ENCODE measurements around the gene CLTCL1. TPM values are rescaled to one million over a fixed set of nuclear protein-coding genes. Genes with fewer than 3 reads are reported as not detected.
"Not testable (repeated sequence)": the region's sequence is repeated elsewhere in the genome, so short reads cannot be mapped to it uniquely, and the experiment has no call there.

Gene CLTCL1
- polyA plus RNA-seq, 3 donors, result 3.9 to 5.4 (median 4.5) TPM

- DNase-seq (ENCODE audit: low read depth in 3 of 3, low spot score in 2 of 3), result no peak
Measured at GRCh38 chr22:19222242-19223005, 69.1 kb downstream of the CLTCL1 start.

GRCh38 chr22:19220867-19221266, 70.7 kb downstream of the CLTCL1 start:
- no peak for DNase-seq (ENCODE audit: low read depth in 3 of 3, low spot score in 2 of 3)

DNA sequence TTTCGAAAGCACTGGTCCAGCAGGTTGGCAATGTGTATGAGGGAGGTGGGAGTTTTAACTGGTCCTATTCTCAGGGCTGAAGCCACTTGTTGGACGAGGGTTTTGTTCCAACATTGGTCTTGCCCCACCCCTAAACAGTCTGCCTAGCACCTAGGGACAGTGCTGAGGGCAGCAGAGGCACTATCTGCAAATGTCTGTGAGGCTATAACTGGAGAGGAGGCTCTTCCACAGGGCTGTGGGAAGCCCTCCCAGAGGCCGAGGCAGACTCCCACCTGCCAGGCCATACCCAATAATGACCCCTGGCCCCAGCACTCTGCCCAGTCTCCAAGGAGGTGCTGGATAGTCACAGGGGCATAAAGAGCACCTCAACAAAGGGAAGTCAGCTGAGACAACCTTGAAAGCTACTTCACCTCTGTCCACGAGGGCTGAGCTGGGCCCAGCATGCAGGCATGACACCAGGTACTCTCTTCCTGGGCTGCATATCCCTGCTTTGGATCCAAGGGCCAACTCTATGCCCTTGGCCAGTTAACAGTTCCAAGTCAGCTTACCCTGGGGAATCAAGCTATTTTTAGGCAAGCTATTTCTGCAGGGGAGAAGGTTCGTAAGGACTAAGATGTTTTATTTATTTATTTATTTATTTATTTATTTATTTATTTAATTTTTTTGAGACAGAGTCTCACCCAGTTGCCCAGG, 72.8 kb downstream of the CLTCL1 start:
- no peak for DNase-seq (ENCODE audit: low read depth in 3 of 3, low spot score in 2 of 3)

DNA sequence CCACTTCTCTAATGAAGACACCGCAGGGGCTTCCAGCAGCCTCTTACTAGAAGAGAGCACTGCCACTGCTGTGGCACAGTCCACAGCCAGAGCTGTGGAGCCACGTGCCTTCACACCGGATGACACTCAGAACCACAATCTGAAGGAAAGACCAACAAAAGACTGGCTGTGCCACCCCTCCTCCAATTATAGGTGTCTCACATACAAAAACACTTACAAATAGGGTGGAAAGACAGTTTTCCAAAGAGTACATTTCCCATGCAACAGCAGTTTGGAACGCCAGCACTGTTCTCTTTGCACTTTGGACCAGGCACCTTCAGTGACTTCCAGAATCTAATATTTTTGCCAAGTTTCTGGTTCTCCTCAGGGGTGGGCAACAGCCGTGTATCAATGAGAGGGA, 74.9 kb downstream of the CLTCL1 start:
- DNase-seq (ENCODE audit: low read depth in 3 of 3, low spot score in 2 of 3), result no peak

- DNase-seq (ENCODE audit: low read depth in 3 of 3, low spot score in 2 of 3), result no peak
Measured at GRCh38 chr22:19215360-19215759, 76.2 kb downstream of the CLTCL1 start.

GRCh38 chr22:19214078-19214473, 77.4 kb downstream of the CLTCL1 start:
- peak in 2 of 3 donors; percentile 3 to 13 for DNase-seq (ENCODE audit: low read depth in 3 of 3, low spot score in 2 of 3)

GRCh38 chr22:19213442-19214077, 78.0 kb downstream of the CLTCL1 start:
- no peak for DNase-seq (ENCODE audit: low read depth in 3 of 3, low spot score in 2 of 3)

DNA sequence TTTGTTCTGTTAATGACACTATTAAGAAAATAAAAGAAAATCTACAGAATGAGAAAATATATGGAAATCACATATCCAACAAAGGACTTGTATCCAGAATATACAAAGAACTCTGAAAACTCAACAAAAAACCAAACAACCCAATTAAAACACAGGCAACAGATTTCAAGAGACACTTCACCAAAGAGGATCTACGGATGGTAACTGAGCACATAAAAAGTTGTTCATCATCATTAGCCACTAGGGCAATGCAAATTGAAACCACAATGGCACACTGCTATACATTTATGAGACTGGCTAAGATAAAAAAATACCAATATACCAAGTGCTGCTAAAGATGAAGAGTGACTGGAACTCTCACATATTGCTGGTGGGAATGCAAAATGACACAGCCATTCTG, 78.5 kb downstream of the CLTCL1 start:
- DNase-seq (ENCODE audit: low read depth in 3 of 3, low spot score in 2 of 3), result no peak

GRCh38 chr22:19212302-19212870, 79.1 kb downstream of the CLTCL1 start:
- DNase-seq (ENCODE audit: low read depth in 3 of 3, low spot score in 2 of 3), result no peak

DNA sequence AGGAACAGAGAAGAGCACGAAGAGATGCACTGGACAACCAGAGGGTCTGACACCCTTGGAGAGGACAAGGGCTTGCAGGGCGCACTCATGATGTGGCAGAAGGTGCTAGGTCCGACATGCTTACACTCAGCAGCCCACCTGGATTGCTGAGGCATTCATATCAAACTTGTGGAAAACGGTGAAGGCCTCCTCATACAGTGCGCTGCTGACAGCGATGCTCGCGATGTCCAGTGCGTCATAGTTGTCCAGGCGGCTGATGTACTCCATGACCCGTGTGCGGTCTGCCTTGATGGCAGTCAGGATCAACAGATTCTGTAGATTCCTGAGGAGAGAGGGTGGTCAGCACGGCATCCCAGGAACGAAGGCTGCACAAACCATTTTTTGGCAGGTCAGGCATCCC, 81.3 kb downstream of the CLTCL1 start:
- no peak for DNase-seq (ENCODE audit: low read depth in 3 of 3, low spot score in 2 of 3)

- no peak for DNase-seq (ENCODE audit: low read depth in 3 of 3, low spot score in 2 of 3)
Measured at GRCh38 chr22:19208287-19208847, 83.2 kb downstream of the CLTCL1 start.

- DNase-seq (ENCODE audit: low read depth in 3 of 3, low spot score in 2 of 3), result no peak
Measured at GRCh38 chr22:19207884-19208283, 83.6 kb downstream of the CLTCL1 start.

DNA sequence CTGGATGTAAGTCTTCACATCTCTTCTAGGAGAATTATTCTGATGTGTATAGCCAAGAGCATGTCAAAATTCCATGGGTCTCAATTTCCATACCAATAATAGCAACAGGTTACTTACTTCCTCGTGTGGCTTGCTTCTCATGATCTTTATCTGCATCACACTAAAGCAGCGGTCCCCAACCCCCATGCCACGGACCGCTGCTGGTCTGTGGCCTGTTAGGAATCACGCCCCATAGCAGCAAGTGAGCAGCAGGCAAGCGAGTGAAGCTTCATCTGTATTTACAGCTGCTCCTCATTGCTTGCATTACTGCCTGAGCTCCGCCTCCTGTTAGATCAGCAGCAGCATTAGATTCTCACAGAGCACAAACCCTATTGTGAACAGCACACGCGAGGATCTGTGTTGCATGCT, 84.1 kb downstream of the CLTCL1 start:
- no peak for DNase-seq (ENCODE audit: low read depth in 3 of 3, low spot score in 2 of 3)

- no peak for DNase-seq (ENCODE audit: low read depth in 3 of 3, low spot score in 2 of 3)
Measured at GRCh38 chr22:19206287-19206686, 85.2 kb downstream of the CLTCL1 start.

DNA sequence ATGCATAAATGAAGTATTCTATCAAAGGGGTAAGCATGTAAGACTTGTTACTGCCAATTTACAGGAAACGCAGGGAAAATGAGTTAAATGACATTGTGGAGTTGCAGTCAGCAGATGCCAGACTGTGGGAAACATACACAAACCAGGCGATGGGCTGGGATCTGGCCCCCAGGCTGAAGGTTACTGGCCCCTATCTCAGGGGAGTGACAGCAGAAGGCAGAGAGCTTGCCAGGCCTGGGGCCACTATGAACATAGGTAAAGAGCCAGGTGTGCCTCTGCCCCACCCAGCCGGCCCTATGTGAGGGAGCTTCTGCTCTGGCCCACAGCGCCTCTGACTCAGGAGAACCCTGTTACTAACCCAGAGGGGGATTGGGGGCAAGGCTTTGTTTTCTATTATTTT, 86.9 kb downstream of the CLTCL1 start:
- no peak for DNase-seq (ENCODE audit: low read depth in 3 of 3, low spot score in 2 of 3)

GRCh38 chr22:19203834-19204233, 87.7 kb downstream of the CLTCL1 start:
- no peak for DNase-seq (ENCODE audit: low read depth in 3 of 3, low spot score in 2 of 3)

DNA sequence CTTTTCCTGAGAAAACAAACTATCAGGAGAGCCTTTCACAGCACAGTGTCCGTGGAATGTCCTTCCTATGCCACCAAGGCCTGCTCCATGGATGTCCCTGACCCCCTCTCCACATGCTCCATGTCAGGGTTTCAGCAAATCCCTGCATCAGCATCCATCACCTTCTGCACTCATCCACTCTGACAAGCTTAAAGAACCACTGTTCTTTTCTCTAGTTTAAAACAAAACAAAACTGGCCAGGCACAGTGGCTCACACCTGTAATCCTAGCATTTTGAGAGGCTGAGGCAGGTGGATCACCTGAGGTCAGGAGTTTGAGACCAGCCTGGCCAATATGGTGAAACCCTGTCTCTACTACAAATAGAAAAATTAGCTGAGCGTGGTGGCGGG, 88.7 kb downstream of the CLTCL1 start:
- DNase-seq (ENCODE audit: low read depth in 3 of 3, low spot score in 2 of 3), result not testable (repeated sequence)

DNA sequence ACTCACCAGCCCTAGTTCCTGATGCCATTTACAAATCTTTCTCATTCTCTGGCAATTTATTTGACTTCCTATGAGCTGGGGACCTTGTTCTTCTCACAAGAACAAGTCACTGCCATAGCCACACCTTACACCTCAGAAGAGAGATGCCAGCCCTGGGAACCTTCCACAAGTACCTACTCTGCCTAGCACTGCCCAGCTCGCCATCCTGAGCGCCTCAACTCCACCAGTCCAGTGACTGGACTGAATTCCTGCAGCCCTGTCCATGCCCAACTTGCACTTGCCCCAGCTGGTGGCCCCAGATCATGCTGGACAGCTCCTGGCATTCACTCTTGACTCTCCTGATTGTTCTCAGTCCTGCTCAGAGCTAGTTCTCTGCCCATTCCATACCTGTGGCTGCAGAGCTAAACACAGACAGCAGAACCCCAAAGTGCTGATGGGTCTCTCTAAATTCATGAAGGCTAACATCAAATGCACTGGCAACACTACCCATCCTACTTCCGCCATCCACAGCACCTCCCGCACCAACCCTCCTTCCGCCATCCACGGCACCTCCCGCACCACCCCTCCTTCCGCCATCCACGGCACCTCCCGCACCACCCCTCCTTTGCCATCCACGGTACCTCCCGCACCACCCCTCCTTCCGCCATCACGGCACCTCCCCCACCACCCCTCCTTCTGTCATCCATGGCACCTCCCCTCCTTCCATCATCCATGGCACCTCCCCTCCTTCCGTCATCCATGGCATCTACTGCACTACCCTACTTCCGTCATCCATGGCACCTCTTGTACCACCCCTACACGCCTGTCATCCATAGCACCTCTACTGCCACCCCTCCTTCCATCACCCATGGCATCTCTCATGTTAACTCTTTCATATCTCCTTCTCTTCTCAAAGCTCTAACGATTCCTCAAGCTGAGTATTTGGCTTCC, 89.4 kb downstream of the CLTCL1 start:
- no peak for DNase-seq (ENCODE audit: low read depth in 3 of 3, low spot score in 2 of 3)

DNA sequence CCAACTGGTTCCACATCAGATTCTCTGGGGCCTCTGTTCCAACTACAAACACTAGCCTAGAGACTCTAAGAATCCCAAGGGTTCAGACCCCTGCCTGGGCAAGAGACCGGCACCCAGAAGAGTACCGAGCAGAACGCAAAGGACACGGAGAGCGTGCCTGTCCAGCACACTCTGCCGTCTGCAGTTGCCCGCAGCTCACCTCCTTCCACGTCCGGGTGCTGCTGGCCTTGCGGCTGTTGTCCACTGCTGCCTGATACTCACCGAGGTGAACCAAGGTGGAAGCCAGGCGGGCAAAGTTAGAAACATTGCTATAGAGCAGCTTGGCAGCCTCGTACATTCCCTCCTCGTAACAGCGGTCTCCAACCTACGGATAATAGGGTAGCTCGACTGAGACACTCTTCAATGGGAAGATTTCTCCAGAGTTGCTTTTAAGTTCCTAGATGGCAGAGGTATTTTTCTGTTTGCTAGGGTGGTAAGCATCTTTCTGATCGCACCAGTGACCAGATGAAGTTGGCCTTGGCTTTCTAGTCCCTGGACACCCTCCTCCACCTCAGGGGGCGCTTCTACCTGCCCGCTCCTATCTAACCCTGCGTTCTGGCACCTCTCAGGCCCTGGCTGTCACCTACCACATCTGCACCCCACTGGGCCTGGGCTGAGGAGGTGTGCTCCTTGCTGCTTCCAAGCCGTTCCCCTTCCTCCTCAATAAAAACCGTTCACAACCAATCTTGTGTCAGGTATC, 90.2 kb downstream of the CLTCL1 start:
- no peak for DNase-seq (ENCODE audit: low read depth in 3 of 3, low spot score in 2 of 3)

All from right renal cortex interstitium (tissue), 3 donors.